OCI-LY1 (cell line): Measurements from ENCODE around the gene DEFB110.

ENCODE experiments used
- EZH2 ChIP-seq: fragments of 200-600 bp; sonication (generic), shearing (Covaris generic); IDR thresholded peaks from 2 replicates; pipeline ENCODE4 v1.8.0; 2017; ENCODE audit warnings: borderline replicate concordance, mixed run types, mild to moderate bottlenecking, antibody characterized with exemption, low read length, moderate library complexity, mixed read lengths
- TF ChIP-seq, protein P1 (sequence below): fragments of 200-600 bp; sonication (generic), shearing (Covaris generic); IDR thresholded peaks from 2 replicates; pipeline ENCODE4 v1.5.1; 2017; ENCODE audit warnings: mild to moderate bottlenecking, antibody characterized with exemption, low read length, moderate library complexity, mixed read lengths

DNA sequence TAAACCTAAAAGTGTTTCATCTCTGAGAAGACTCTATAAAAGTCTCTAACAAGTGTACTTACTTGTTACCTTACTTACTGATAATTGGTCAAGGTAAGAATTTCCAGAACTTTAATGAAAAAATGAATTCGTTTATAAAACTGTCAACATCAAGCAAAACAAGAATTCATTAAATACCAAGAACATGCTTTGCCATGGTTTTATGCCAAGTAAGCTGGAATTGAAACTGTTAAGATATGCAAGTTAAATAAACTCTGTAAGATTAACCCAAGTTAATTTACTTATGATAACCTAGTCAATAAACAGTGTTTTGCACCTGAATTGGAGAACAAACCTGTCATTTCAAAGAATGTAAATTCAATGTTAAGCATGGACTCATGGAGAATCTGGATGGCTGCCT is 35.2 kb downstream of the DEFB110 start:
- TF ChIP-seq, protein P1, sequence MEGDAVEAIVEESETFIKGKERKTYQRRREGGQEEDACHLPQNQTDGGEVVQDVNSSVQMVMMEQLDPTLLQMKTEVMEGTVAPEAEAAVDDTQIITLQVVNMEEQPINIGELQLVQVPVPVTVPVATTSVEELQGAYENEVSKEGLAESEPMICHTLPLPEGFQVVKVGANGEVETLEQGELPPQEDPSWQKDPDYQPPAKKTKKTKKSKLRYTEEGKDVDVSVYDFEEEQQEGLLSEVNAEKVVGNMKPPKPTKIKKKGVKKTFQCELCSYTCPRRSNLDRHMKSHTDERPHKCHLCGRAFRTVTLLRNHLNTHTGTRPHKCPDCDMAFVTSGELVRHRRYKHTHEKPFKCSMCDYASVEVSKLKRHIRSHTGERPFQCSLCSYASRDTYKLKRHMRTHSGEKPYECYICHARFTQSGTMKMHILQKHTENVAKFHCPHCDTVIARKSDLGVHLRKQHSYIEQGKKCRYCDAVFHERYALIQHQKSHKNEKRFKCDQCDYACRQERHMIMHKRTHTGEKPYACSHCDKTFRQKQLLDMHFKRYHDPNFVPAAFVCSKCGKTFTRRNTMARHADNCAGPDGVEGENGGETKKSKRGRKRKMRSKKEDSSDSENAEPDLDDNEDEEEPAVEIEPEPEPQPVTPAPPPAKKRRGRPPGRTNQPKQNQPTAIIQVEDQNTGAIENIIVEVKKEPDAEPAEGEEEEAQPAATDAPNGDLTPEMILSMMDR: no peak
- TF ChIP-seq EZH2: no peak
